MM.1S (cell line): Measurements from ENCODE around the gene SBSN.

ENCODE experiments used
- DNase-seq: peaks from one replicate; pipeline ENCODE4 v3.0.0-alpha.2; 2015
- H2AFZ ChIP-seq: fragments of 300-600 bp; sonication (generic); 2 replicates; pipeline ENCODE4 v1.6.0; 2016; ENCODE audit warnings: antibody characterized with exemption, low read length
- H3F3A ChIP-seq: fragments of 300-600 bp; sonication (generic); 2 replicates; pipeline ENCODE4 v1.6.1; 2016; ENCODE audit warnings: mild to moderate bottlenecking, antibody characterized with exemption, low read length, moderate library complexity, mixed read lengths; ENCODE audit not compliant: insufficient read depth
- H3K27ac ChIP-seq: fragments of 300-600 bp; sonication (generic); 2 replicates; pipeline ENCODE4 v1.5.1; 2016; ENCODE audit warnings: mild to moderate bottlenecking, low read length
- H3K27me3 ChIP-seq: fragments of 300-600 bp; sonication (generic); replicated peaks from 2 replicates; pipeline ENCODE4 v1.6.0; 2016; ENCODE audit warnings: low read length; ENCODE audit not compliant: insufficient read depth
- H3K36me3 ChIP-seq: fragments of 300-600 bp; sonication (generic); replicated peaks from 2 replicates; pipeline ENCODE4 v1.6.1; 2016; ENCODE audit warnings: mild to moderate bottlenecking, low read length, mixed read lengths; ENCODE audit not compliant: insufficient read depth
- H3K4me1 ChIP-seq: fragments of 300-600 bp; sonication (generic); 2 replicates; pipeline ENCODE4 v1.6.1; 2016; ENCODE audit warnings: low read length, mixed read lengths
- H3K4me2 ChIP-seq: fragments of 300-600 bp; sonication (generic); 2 replicates; pipeline ENCODE4 v1.6.0; 2016; ENCODE audit warnings: low read depth, low read length
- H3K4me3 ChIP-seq: fragments of 300-600 bp; sonication (generic); 2 replicates; pipeline ENCODE4 v1.5.1; 2016; ENCODE audit warnings: low read length, mixed read lengths
- H3K79me2 ChIP-seq: fragments of 300-600 bp; sonication (generic); 2 replicates; pipeline ENCODE4 v1.6.1; 2016; ENCODE audit warnings: mixed run types, low read length, mixed read lengths
- H3K9ac ChIP-seq: fragments of 300-600 bp; sonication (generic); 2 replicates; pipeline ENCODE4 v1.6.1; 2016; ENCODE audit warnings: low read length, mixed read lengths
- H3K9me2 ChIP-seq: fragments of 300-600 bp; sonication (generic); replicated peaks from 2 replicates; pipeline ENCODE4 v1.6.1; 2016; ENCODE audit warnings: mild to moderate bottlenecking, low read length, mixed read lengths; ENCODE audit not compliant: insufficient read depth
- H3K9me3 ChIP-seq: fragments of 300-600 bp; sonication (generic); replicated peaks from 2 replicates; pipeline ENCODE4 v1.6.1; 2016; ENCODE audit warnings: mild to moderate bottlenecking, low read length, mixed read lengths; ENCODE audit not compliant: insufficient read depth
- H4K20me1 ChIP-seq: fragments of 300-600 bp; sonication (generic); 2 replicates; pipeline ENCODE4 v1.6.1; 2016; ENCODE audit warnings: mild to moderate bottlenecking, low read length, moderate library complexity, mixed read lengths; ENCODE audit not compliant: insufficient read depth
- CTCF ChIP-seq: fragments of 300-600 bp; sonication (generic); IDR thresholded peaks from 2 replicates; pipeline ENCODE4 v1.5.1; 2016; ENCODE audit warnings: antibody characterized with exemption, low read length, mixed read lengths
- EZH2 ChIP-seq: fragments of 300-600 bp; sonication (generic); optimal IDR thresholded peaks from 2 replicates; pipeline ENCODE3; 2017; ENCODE audit warnings: low read depth, mild to moderate bottlenecking, antibody characterized with exemption, low read length, mixed read lengths
- EZH2phosphoT487 ChIP-seq: fragments of 300-600 bp; sonication (generic); IDR thresholded peaks from 2 replicates; pipeline ENCODE4 v1.6.1; 2018; ENCODE audit warnings: antibody characterized with exemption, low read length

The SBSN gene

DNA sequence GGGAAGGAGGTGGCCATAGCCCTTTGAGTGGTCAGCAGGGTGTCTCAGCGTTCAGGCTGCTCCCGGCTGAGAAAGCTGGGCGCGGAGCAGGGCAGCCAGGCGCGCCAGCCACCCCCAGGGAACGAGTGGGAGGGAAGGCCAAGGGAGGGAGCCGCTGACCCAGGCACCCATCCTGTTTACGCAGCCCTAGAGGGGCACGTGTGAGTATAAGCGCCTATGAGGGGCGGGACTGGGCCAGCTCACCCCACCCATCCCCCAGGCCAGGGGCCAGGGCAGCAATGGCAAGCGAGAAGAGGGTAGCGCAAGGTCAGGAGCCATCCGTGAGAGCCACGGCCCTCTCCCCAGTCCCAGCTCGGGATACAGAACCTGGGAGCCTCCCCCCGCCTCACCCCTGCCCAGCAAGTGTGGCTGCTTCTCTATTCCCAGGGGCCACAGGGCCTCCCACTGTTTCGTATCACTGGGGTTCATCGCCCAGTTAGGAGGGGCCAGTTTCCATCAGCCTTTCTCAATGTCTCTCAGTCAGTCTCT, 13.8 kb downstream of the SBSN start:
- no peak overlapping the region for H3K4me3 ChIP-seq
- no peak overlapping the region for H3K4me2 ChIP-seq
- H2AFZ ChIP-seq, result no peak overlapping the region

DNA sequence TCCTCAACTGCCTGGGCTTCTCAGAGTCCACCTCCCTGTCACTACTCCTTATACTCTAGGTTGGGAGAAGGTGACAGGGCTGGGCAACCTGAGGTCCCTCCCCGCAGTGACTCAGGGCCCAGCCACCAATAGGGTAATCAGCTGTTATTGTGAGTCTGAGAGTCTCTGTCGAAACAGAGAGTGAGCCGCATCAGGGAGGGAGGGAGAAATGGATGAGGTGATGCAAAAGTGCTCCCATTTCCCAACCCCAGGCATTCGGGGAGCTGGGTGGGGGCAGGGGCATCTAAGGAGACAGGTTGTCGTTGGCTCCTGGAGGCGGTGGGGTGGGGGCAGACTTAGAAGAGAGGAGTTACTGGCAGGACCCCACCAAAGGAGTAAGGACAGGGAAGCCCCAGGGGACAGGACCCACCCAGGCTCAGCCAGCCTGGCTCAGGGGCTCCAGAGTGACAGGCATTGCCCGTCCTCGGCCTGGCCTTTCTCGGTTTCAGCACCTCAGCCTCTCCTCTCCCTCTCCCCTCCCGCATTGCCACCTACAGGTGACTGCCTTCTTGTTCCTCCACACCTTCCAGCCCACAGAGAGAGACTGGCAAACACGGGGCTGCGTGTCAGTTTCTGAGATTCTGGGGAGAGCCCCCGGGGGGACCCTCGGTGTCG, 14.4 kb downstream of the SBSN start, which contains the start of gene DMKN:
Gene DMKN (minus strand): TSS at position 22 of the 654 bp plus-strand sequence. CDS start 174 bp downstream, outside the sequence.
- H3K27me3 ChIP-seq, result peaks cover 98% of the 10 kb centered on the region
- no peaks in the 10 kb centered on the region for H3K4me1 ChIP-seq
- H3K27ac ChIP-seq, result no peak within 1 kb of the TSS
- no peak within 1 kb of the TSS for H3K4me2 ChIP-seq
- H3K9me2 ChIP-seq, result no peaks in the 10 kb centered on the region
- no peak for DNase-seq
- H2AFZ ChIP-seq, result no peak within 1 kb of the TSS
- no peak within 1 kb of the TSS for H3K9ac ChIP-seq
- no peaks in the 10 kb centered on the region for H3F3A ChIP-seq
- H3K36me3 ChIP-seq, result no peaks in the 10 kb centered on the region
- no peaks in the 10 kb centered on the region for H4K20me1 ChIP-seq
- no peak within 1 kb of the TSS for H3K4me3 ChIP-seq
- H3K9me3 ChIP-seq, result no peaks in the 10 kb centered on the region
- TF ChIP-seq CTCF, result peak; percentile 21
- no peak for TF ChIP-seq EZH2phosphoT487
- TF ChIP-seq EZH2, result no peak
- H3K79me2 ChIP-seq, result no peaks in the 10 kb centered on the region

More for the DNA sequence above, 13.8 kb downstream of the SBSN start:
- no peak for TF ChIP-seq EZH2phosphoT487
- TF ChIP-seq CTCF, result no peak
- no peak for TF ChIP-seq EZH2
- Histone ChIP-seq H3F3A (no peaks in the 10 kb centered on the region), H3K4me1 (no peaks in the 10 kb centered on the region), H3K27ac (no peak overlapping the region), H3K36me3 (no peaks in the 10 kb centered on the region), H3K27me3 (peaks cover 98% of the 10 kb centered on the region), H3K9ac (no peak overlapping the region), H3K9me3 (no peaks in the 10 kb centered on the region), H4K20me1 (no peaks in the 10 kb centered on the region), H3K9me2 (no peaks in the 10 kb centered on the region), H3K79me2 (no peaks in the 10 kb centered on the region)
- no peak for DNase-seq

GRCh38 chr19:35512831-35513627, 15.1 kb downstream of the SBSN start:
- Histone ChIP-seq H3K27ac (no peak overlapping the region), H3K4me3 (no peak overlapping the region), H3K79me2 (no peaks in the 10 kb centered on the region), H3K27me3 (peaks cover 98% of the 10 kb centered on the region), H3K4me1 (no peaks in the 10 kb centered on the region), H3K9me3 (no peaks in the 10 kb centered on the region), H2AFZ (no peak overlapping the region), H4K20me1 (no peaks in the 10 kb centered on the region), H3F3A (no peaks in the 10 kb centered on the region), H3K36me3 (no peaks in the 10 kb centered on the region), H3K9me2 (no peaks in the 10 kb centered on the region), H3K9ac (no peak overlapping the region), H3K4me2 (no peak overlapping the region)
- no peak for DNase-seq
- TF ChIP-seq CTCF (no peak), EZH2phosphoT487 (no peak), EZH2 (no peak)
